K562 (cell line): Measurements from ENCODE around the gene TSHR. TPM values are rescaled to one million over a fixed set of nuclear protein-coding genes. Genes with fewer than 3 reads are reported as not detected.

Experiments
- ATAC-seq: fragments of 200-7000 bp; cut with Tn5 transposase; 3 replicates; pipeline ENCODE4 v1.9.1; 2020; ENCODE audit warnings: moderate library complexity
- BruUV-seq: library from RNA; stranded (reverse); fragments of 400-500 nt; replicated peaks from 2 replicates; lab custom pipeline; 2021; lab: Mats Ljungman, UMichigan
- CTCF ChIA-PET: fragments of 300-600 bp; formaldehyde crosslinking; extraction: SDS; loops from one replicate; lab custom pipeline; 2021; ENCODE audit warnings: low intra/inter-chr PET ratio; lab: Yijun Ruan, JAX
- POLR2A ChIA-PET: fragments of 300-600, 350-650 bp; sonication (Branson Sonifier 250); formaldehyde crosslinking; extraction: SDS; loops from one replicate; lab custom pipeline; 2021; ENCODE audit warnings: antibody characterized with exemption, inconsistent platforms; lab: Yijun Ruan, JAX
- DNase-seq, 4 experiments: peaks; one replicate each; pipeline versions ENCODE4 v3.0.0 to v3.0.0-alpha.2; 2011 to 2018; ENCODE audit warnings: low spot score in 3 of 4, mixed read lengths in 3 of 4; ENCODE audit errors: extremely low read depth in 1 of 4
- FAIRE-seq: peaks from 2 replicates; lab custom pipeline; 2011; peaks lifted over from hg19 to GRCh38; lab: Jason Lieb, UNC
- H2AFZ ChIP-seq: 2 replicates; pipeline ENCODE4 v1.6.0; 2011; ENCODE audit warnings: low read depth, low read length, control low read depth, inconsistent platforms
- H3K27ac ChIP-seq: fragments of 200-600 bp; 3 replicates; pipeline ENCODE4 v1.8.0; 2011; ENCODE audit warnings: low read depth, mild to moderate bottlenecking, control low read depth, inconsistent platforms, low read length, moderate library complexity, mixed read lengths; ENCODE audit errors: extremely low read depth
- H3K27me3 ChIP-seq, 2 experiments: fragments of 300-600 bp in 1 of 2; 2 replicates in 1 of 2; 3 replicates in 1 of 2; pipeline versions ENCODE4 v1.6.0 to v1.8.0; 2011; ENCODE audit warnings: inconsistent platforms in 2 of 2, low read length in 2 of 2, mild to moderate bottlenecking in 1 of 2, mixed read lengths in 1 of 2, moderate library complexity in 1 of 2; ENCODE audit not compliant: control insufficient read depth in 2 of 2, insufficient read depth in 2 of 2
- H3K36me3 ChIP-seq: fragments of 300-600 bp; 3 replicates; pipeline ENCODE4 v1.8.0; 2011; ENCODE audit warnings: mild to moderate bottlenecking, low read length, inconsistent platforms; ENCODE audit not compliant: control insufficient read depth, insufficient read depth
- H3K4me1 ChIP-seq, 2 experiments: fragments of 200-600 bp in 1 of 2; replicated peaks in 1 of 2; 2 replicates in 1 of 2; 3 replicates in 1 of 2; pipeline versions ENCODE4 v1.5.1 to v1.8.0; 2011; ENCODE audit warnings: inconsistent platforms in 2 of 2, low read length in 2 of 2, mild to moderate bottlenecking in 1 of 2, mixed read lengths in 1 of 2, moderate library complexity in 1 of 2; ENCODE audit not compliant: control insufficient read depth in 2 of 2, insufficient read depth in 2 of 2
- H3K4me2 ChIP-seq: 2 replicates; pipeline ENCODE4 v1.6.1; 2011; ENCODE audit warnings: low read length, control low read depth, inconsistent platforms, mixed read lengths; ENCODE audit not compliant: insufficient read depth
- H3K4me3 ChIP-seq: fragments of 200-600 bp; sonication (generic), shearing (Covaris generic); 2 replicates; pipeline ENCODE4 v1.5.1; 2016; ENCODE audit warnings: control low read depth, inconsistent platforms
- H3K79me2 ChIP-seq: fragments of 200-600 bp; 3 replicates; pipeline ENCODE4 v1.8.0; 2011; ENCODE audit warnings: low read length, inconsistent platforms; ENCODE audit not compliant: control insufficient read depth, insufficient read depth
- H3K9ac ChIP-seq, 2 experiments: 2 replicates each; pipeline versions ENCODE4 v1.6.0 to v1.6.1; 2011; ENCODE audit warnings: low read depth in 2 of 2, low read length in 2 of 2, control low read depth in 1 of 2, inconsistent platforms in 1 of 2, mild to moderate bottlenecking in 1 of 2, mixed read lengths in 1 of 2; ENCODE audit not compliant: insufficient read depth in 1 of 2
- H3K9me1 ChIP-seq: one replicate; pipeline ENCODE4 v1.6.0; 2011; ENCODE audit warnings: inconsistent platforms, mild to moderate bottlenecking, low read length, moderate library complexity; ENCODE audit not compliant: control insufficient read depth, insufficient read depth
- H3K9me3 ChIP-seq: replicated peaks from 2 replicates; pipeline ENCODE4 v1.5.1; 2011; ENCODE audit warnings: low read depth, low read length, inconsistent platforms; ENCODE audit not compliant: control insufficient read depth, insufficient read depth
- H4K20me1 ChIP-seq: replicated peaks from 2 replicates; pipeline ENCODE4 v1.6.1; 2011; ENCODE audit warnings: low read length, inconsistent platforms, mixed read lengths; ENCODE audit not compliant: control insufficient read depth, insufficient read depth
- C11orf30 ChIP-seq: fragments of 450-650 bp; IDR thresholded peaks from 2 replicates; pipeline ENCODE4 v1.6.1; 2016; ENCODE audit warnings: low read depth, mild to moderate bottlenecking
- E2F4 ChIP-seq: sonication (generic); formaldehyde crosslinking; IDR thresholded peaks from 2 replicates; pipeline ENCODE4 v1.8.0; 2022; ENCODE audit warnings: mild to moderate bottlenecking, low read depth, missing genetic modification reagents
- HLTF ChIP-seq: fragments of 450-650 bp; IDR thresholded peaks from 2 replicates; pipeline ENCODE4 v1.6.1; 2016
- MAFF ChIP-seq: IDR thresholded peaks from 2 replicates; pipeline ENCODE4 v1.6.1; 2012; ENCODE audit warnings: low read length, improper control_type of control experiment
- MAFG ChIP-seq: fragments of 450-650 bp; conservative IDR thresholded peaks from 2 replicates; pipeline ENCODE4 v1.6.1; 2016; ENCODE audit warnings: missing genetic modification characterization, missing compliant biosample characterization
- MAFK ChIP-seq: IDR thresholded peaks from 2 replicates; pipeline ENCODE4 v1.6.1; 2011; ENCODE audit warnings: low read length, improper control_type of control experiment
- SNAPC5 ChIP-seq: fragments of 250-450 bp; sonication (Bioruptor Pico); IDR thresholded peaks from 2 replicates; pipeline ENCODE4 v1.8.0; 2021; ENCODE audit warnings: moderate library complexity, mild to moderate bottlenecking, inconsistent platforms
- SRF ChIP-seq, 2 experiments: fragments of 250-450, 450-650 bp in 1 of 2; sonication (Bioruptor Pico) in 1 of 2; sonication (generic) in 1 of 2; formaldehyde crosslinking; IDR thresholded peaks; 2 replicates each; pipeline versions ENCODE4 v1.5.0 to v1.5.1; 2020 to 2022; ENCODE audit warnings: mild to moderate bottlenecking in 1 of 2, missing genetic modification reagents in 1 of 2
- ZNF316 ChIP-seq: fragments of 450-650 bp; IDR thresholded peaks from 2 replicates; pipeline ENCODE4 v1.6.1; 2016
- WGBS: fragments of 100-300 bp; shearing (Covaris generic); methylation state at CpG from one replicate; pipeline ENCODE4 v1.1.6; 2016; ENCODE audit warnings: low coverage, mixed read lengths; ENCODE audit not compliant: insufficient coverage; ENCODE audit errors: missing lambda C conversion rate; 5-methylcytosine and 5-hydroxymethylcytosine counted together
- in situ Hi-C: fragments of 300-500 bp; cut with MboI; formaldehyde crosslinking; loops from 4 replicates; pipeline ENCODE4 v1.15.0; 2018; ENCODE audit warnings: inconsistent platforms, mixed read lengths
- intact Hi-C: fragments of 100-400 bp; cut with micrococcal nuclease; formaldehyde crosslinking; loops from 2 replicates; pipeline ENCODE4 v1.14.2; 2022
- polyA plus RNA-seq, 8 experiments: library from polyadenylated mRNA; depleted of rRNA in 4 of 8; stranded (reverse) in 5 of 8; unstranded in 3 of 8; fragments of >200 nt; fragmentation: Nextera tagmentation in 2 of 8; fragmentation: Illumina TruSeq in 1 of 8; extraction: Ambion mirVana in 2 of 8; extraction: Trizol in 1 of 8; gene quantifications; 2 replicates each; pipeline versions ENCODE4 v1.2.1 to v1.2.3, GENCODE V29; 2011 to 2014; ENCODE audit warnings: inconsistent platforms in 1 of 8, missing spikeins in 1 of 8
- total RNA-seq, 7 experiments: library from RNA; depleted of rRNA in 6 of 7; stranded (reverse); fragments of >200 nt in 6 of 7; fragmentation: Illumina TruSeq in 2 of 7; extraction: Trizol in 2 of 7; gene quantifications; 2 replicates each; pipeline versions ENCODE4 v1.2.1 to v1.2.3, GENCODE V29; 2011 to 2021; ENCODE audit warnings: low replicate concordance in 1 of 7
- TF ChIP-seq, protein P1 (sequence below), 2 experiments: fragments of 450-650 bp in 1 of 2; sonication (generic) in 1 of 2; formaldehyde crosslinking in 1 of 2; IDR thresholded peaks; 2 replicates each; pipeline versions ENCODE4 v1.7.1 to v1.9.0; 2016 to 2022; ENCODE audit warnings: inconsistent platforms in 1 of 2, mild to moderate bottlenecking in 1 of 2, missing genetic modification reagents in 1 of 2

TSHR gene
- total and polyA plus RNA-seq, 9 of the 15 experiments (the other 6 are each of a cell fraction or from before 2014, with no cell fraction given), result 0.01 to 0.10 TPM; not detected in 7

GRCh38 chr14:81004575-81004974 lies 49.2 kb downstream of the TSHR start:
- ATAC-seq, result no peak

More at GRCh38 chr14:81004575-81004974, 49.2 kb downstream of the TSHR start:
- Histone ChIP-seq H2AFZ (no peak overlapping the region), H3K4me2 (no peak overlapping the region), H3K27me3 (no peaks in the 10 kb centered on the region), H3K36me3 (no peaks in the 10 kb centered on the region), H3K79me2 (no peaks in the 10 kb centered on the region), H3K9ac (no peak overlapping the region), H4K20me1 (no peaks in the 10 kb centered on the region), H3K4me1 (peaks cover 0 to 15% of the 10 kb centered on the region in 2 experiments; a peak in 2 of 5 replicates), H3K27ac (no peak overlapping the region), H3K9me1 (no peaks in the 10 kb centered on the region), H3K9me3 (no peaks in the 10 kb centered on the region), H3K4me3 (no peak overlapping the region)
- CTCF ChIA-PET, result no interaction called here
- 80% methylated on average over 1 of the region's 1 CpG for WGBS
- TF ChIP-seq C11orf30 (peak; percentile 42; the same call in 1 of the 2 replicates), SRF (CRISPR knock-in tag; IDR thresholded peaks at IDR 0.05) (no peak), MAFG (tag) (peak; percentile 29; the same call in 1 of the 2 replicates), HLTF (no peak), E2F4 (no peak), MAFF (peak; percentile 41), SNAPC5 (CRISPR knock-in tag) (no peak), ZNF316 (peak; percentile 66), MAFK (peak; percentile 33; the same call in 1 of the 2 replicates)
- TF ChIP-seq, protein P1, sequence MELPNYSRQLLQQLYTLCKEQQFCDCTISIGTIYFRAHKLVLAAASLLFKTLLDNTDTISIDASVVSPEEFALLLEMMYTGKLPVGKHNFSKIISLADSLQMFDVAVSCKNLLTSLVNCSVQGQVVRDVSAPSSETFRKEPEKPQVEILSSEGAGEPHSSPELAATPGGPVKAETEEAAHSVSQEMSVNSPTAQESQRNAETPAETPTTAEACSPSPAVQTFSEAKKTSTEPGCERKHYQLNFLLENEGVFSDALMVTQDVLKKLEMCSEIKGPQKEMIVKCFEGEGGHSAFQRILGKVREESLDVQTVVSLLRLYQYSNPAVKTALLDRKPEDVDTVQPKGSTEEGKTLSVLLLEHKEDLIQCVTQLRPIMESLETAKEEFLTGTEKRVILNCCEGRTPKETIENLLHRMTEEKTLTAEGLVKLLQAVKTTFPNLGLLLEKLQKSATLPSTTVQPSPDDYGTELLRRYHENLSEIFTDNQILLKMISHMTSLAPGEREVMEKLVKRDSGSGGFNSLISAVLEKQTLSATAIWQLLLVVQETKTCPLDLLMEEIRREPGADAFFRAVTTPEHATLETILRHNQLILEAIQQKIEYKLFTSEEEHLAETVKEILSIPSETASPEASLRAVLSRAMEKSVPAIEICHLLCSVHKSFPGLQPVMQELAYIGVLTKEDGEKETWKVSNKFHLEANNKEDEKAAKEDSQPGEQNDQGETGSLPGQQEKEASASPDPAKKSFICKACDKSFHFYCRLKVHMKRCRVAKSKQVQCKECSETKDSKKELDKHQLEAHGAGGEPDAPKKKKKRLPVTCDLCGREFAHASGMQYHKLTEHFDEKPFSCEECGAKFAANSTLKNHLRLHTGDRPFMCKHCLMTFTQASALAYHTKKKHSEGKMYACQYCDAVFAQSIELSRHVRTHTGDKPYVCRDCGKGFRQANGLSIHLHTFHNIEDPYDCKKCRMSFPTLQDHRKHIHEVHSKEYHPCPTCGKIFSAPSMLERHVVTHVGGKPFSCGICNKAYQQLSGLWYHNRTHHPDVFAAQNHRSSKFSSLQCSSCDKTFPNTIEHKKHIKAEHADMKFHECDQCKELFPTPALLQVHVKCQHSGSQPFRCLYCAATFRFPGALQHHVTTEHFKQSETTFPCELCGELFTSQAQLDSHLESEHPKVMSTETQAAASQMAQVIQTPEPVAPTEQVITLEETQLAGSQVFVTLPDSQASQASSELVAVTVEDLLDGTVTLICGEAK (IDR thresholded peaks at IDR 0.05), result no peak
- TF ChIP-seq, protein P1 (CRISPR knock-in tag; IDR thresholded peaks at IDR 0.05), result no peak
- intact Hi-C loops, result no loop called here
- no TSS peak for BruUV-seq
- in situ Hi-C loops, result no loop called here
- FAIRE-seq (no peak), DNase-seq (no peak)
- POLR2A ChIA-PET, result interaction anchor here (0.5 kb wide), 1 partner anchor 12 kb away, joined by 4 read pairs; no protein-coding TSS in a partner anchor
